Measurements from ENCODE around the gene EME1. TPM values are rescaled to one million over a fixed set of nuclear protein-coding genes. Genes with fewer than 3 reads are reported as not detected.

Gene EME1
- total and polyA plus RNA-seq, 2 of the 13 experiments (the other 11 are each of a cell fraction or from before 2014, with no cell fraction given): 20.7 to 24.6 TPM

DNA sequence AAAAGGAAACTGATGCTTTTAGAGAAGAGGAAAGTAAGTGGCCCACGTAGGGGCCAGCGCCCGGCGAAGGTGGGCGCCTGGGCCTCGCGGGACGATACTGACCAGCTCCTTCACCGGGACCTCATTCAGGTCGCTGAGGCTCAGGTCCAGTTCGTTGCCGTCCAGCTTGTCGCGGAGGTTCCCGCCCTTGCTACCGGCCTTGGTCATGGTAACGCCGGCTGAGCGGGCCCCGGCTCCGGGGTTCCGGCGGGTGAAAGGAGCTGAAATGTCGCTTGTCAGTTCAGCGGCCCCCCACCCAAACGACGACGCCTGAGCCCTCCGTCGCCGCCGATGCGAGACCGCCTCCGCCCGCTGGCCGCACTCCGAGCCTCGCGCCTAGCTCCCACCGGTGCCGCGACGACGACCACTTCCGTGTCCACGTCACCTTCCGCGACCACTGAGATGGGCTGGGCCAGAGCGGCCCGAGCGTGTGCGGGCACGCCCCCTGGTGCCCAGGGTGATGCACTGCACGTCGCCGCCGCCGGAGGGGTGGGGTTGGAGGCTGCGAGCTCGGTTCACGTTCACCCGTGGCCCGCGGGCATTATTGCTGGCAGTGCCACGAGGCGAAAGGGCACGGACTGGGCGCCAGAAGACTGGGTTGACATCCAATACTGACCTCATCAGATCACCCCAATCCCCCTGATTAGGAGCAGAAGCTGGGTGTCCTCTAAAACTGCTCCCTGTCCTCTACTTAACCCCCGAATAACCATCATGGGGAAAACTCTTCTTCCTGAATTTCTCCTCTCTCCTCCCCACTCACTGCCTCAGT, 24.3 kb downstream of the EME1 start, which contains the start of gene LRRC59 (continued):
- TF ChIP-seq BHLHE40 (IDR thresholded peaks at IDR 0.05; ENCODE audit: low read length) (peak; percentile 74; the same call in 1 of the 2 replicates), FIP1L1 (IDR thresholded peaks at IDR 0.05; ENCODE audit: borderline replicate concordance, insufficient read depth, low read depth, low read length) (no peak), PHF20 (CRISPR knock-in tag; IDR thresholded peaks at IDR 0.05) (peak; percentile 98), TCF7L2 (IDR thresholded peaks at IDR 0.05; ENCODE audit: low read depth, low read length) (no peak), TOPORS (CRISPR knock-in tag; IDR thresholded peaks at IDR 0.05) (peak; percentile 100), MTA1 (CRISPR knock-in tag; IDR thresholded peaks at IDR 0.05; ENCODE audit: borderline replicate concordance) (peak; percentile 98), SCMH1 (CRISPR knock-in tag; IDR thresholded peaks at IDR 0.05; ENCODE audit: borderline replicate concordance) (no peak), SAP130 (CRISPR knock-in tag; IDR thresholded peaks at IDR 0.05; ENCODE audit: low read depth) (peak; percentile 100), SPEN (CRISPR knock-in tag; IDR thresholded peaks at IDR 0.05; ENCODE audit: low read depth) (peak; percentile 100)
- TF ChIP-seq, protein P1, sequence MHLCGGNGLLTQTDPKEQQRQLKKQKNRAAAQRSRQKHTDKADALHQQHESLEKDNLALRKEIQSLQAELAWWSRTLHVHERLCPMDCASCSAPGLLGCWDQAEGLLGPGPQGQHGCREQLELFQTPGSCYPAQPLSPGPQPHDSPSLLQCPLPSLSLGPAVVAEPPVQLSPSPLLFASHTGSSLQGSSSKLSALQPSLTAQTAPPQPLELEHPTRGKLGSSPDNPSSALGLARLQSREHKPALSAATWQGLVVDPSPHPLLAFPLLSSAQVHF (CRISPR knock-in tag; IDR thresholded peaks at IDR 0.05): peak; percentile 95
- TF ChIP-seq, protein P2, sequence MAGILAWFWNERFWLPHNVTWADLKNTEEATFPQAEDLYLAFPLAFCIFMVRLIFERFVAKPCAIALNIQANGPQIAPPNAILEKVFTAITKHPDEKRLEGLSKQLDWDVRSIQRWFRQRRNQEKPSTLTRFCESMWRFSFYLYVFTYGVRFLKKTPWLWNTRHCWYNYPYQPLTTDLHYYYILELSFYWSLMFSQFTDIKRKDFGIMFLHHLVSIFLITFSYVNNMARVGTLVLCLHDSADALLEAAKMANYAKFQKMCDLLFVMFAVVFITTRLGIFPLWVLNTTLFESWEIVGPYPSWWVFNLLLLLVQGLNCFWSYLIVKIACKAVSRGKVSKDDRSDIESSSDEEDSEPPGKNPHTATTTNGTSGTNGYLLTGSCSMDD (CRISPR knock-in tag; IDR thresholded peaks at IDR 0.05): 0 out of 2 replicates have a peak, but pooled peaks have one; percentile 25
- TF ChIP-seq, protein P3, sequence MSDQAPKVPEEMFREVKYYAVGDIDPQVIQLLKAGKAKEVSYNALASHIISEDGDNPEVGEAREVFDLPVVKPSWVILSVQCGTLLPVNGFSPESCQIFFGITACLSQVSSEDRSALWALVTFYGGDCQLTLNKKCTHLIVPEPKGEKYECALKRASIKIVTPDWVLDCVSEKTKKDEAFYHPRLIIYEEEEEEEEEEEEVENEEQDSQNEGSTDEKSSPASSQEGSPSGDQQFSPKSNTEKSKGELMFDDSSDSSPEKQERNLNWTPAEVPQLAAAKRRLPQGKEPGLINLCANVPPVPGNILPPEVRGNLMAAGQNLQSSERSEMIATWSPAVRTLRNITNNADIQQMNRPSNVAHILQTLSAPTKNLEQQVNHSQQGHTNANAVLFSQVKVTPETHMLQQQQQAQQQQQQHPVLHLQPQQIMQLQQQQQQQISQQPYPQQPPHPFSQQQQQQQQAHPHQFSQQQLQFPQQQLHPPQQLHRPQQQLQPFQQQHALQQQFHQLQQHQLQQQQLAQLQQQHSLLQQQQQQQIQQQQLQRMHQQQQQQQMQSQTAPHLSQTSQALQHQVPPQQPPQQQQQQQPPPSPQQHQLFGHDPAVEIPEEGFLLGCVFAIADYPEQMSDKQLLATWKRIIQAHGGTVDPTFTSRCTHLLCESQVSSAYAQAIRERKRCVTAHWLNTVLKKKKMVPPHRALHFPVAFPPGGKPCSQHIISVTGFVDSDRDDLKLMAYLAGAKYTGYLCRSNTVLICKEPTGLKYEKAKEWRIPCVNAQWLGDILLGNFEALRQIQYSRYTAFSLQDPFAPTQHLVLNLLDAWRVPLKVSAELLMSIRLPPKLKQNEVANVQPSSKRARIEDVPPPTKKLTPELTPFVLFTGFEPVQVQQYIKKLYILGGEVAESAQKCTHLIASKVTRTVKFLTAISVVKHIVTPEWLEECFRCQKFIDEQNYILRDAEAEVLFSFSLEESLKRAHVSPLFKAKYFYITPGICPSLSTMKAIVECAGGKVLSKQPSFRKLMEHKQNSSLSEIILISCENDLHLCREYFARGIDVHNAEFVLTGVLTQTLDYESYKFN (CRISPR knock-in tag; conservative IDR thresholded peaks at IDR 0.05): peak; percentile 71
- TF ChIP-seq, protein P4, sequence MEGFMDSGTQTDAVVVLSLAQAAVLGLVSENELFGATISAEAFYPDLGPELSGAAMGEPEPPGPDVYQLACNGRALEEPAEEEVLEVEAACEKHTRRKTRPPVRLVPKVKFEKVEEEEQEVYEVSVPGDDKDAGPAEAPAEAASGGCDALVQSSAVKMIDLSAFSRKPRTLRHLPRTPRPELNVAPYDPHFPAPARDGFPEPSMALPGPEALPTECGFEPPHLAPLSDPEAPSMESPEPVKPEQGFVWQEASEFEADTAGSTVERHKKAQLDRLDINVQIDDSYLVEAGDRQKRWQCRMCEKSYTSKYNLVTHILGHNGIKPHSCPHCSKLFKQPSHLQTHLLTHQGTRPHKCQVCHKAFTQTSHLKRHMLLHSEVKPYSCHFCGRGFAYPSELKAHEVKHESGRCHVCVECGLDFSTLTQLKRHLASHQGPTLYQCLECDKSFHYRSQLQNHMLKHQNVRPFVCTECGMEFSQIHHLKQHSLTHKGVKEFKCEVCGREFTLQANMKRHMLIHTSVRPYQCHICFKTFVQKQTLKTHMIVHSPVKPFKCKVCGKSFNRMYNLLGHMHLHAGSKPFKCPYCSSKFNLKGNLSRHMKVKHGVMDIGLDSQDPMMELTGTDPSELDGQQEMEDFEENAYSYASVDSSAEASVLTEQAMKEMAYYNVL (CRISPR knock-in tag; IDR thresholded peaks at IDR 0.05; ENCODE audit: borderline replicate concordance): peak; percentile 82
- TF ChIP-seq, protein P5, sequence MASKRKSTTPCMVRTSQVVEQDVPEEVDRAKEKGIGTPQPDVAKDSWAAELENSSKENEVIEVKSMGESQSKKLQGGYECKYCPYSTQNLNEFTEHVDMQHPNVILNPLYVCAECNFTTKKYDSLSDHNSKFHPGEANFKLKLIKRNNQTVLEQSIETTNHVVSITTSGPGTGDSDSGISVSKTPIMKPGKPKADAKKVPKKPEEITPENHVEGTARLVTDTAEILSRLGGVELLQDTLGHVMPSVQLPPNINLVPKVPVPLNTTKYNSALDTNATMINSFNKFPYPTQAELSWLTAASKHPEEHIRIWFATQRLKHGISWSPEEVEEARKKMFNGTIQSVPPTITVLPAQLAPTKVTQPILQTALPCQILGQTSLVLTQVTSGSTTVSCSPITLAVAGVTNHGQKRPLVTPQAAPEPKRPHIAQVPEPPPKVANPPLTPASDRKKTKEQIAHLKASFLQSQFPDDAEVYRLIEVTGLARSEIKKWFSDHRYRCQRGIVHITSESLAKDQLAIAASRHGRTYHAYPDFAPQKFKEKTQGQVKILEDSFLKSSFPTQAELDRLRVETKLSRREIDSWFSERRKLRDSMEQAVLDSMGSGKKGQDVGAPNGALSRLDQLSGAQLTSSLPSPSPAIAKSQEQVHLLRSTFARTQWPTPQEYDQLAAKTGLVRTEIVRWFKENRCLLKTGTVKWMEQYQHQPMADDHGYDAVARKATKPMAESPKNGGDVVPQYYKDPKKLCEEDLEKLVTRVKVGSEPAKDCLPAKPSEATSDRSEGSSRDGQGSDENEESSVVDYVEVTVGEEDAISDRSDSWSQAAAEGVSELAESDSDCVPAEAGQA (IDR thresholded peaks at IDR 0.05; ENCODE audit: low read depth): peak; percentile 92
- TF ChIP-seq, protein P5 (CRISPR knock-in tag; IDR thresholded peaks at IDR 0.05; ENCODE audit: borderline replicate concordance): peak; percentile 86; the same call in 1 of the 2 replicates
